Hepatic stellate cell (primary cell): ENCODE results near the gene OLFM1.

Source experiments
- DNase-seq: peaks from one replicate; pipeline ENCODE4 v3.0.0; 2011; ENCODE audit warnings: low spot score

The OLFM1 gene

GRCh38 chr9:135076876-135077430, 10.5 kb upstream of the OLFM1 start:
- no peak for DNase-seq

GRCh38 chr9:135077497-135078200, 9.8 kb upstream of the OLFM1 start:
- peak; percentile 48 for DNase-seq

- no peak for DNase-seq
These were observed 9.1 kb upstream of the OLFM1 start for GRCh38 chr9:135078361-135078821.

GRCh38 chr9:135079018-135079417, 8.4 kb upstream of the OLFM1 start:
- no peak for DNase-seq

GRCh38 chr9:135079676-135080075, 7.8 kb upstream of the OLFM1 start:
- DNase-seq = no peak

- no peak for DNase-seq
These were observed 6.9 kb upstream of the OLFM1 start for GRCh38 chr9:135080286-135081263.

- no peak for DNase-seq
These were observed 6.2 kb upstream of the OLFM1 start for GRCh38 chr9:135081264-135081660.

- no peak for DNase-seq
These were observed 5.7 kb upstream of the OLFM1 start for GRCh38 chr9:135081731-135082130.

GRCh38 chr9:135082536-135082935, 4.9 kb upstream of the OLFM1 start:
- no peak for DNase-seq

GRCh38 chr9:135083241-135083810, 4.1 kb upstream of the OLFM1 start:
- no peak for DNase-seq

GRCh38 chr9:135083831-135084230, 3.6 kb upstream of the OLFM1 start:
- no peak for DNase-seq

- no peak for DNase-seq
These were observed 3.2 kb upstream of the OLFM1 start for GRCh38 chr9:135084262-135084661.

- DNase-seq = no peak
These were observed 2.3 kb upstream of the OLFM1 start for GRCh38 chr9:135084881-135085760.

- peak; percentile 84 for DNase-seq
These were observed 1.5 kb upstream of the OLFM1 start for GRCh38 chr9:135085830-135086546.

- DNase-seq = no peak
These were observed 625 bp upstream of the OLFM1 start for GRCh38 chr9:135086597-135087488.

GRCh38 chr9:135087899-135088347, 455 bp downstream of the OLFM1 start:
- DNase-seq = no peak

GRCh38 chr9:135088348-135088978, 995 bp downstream of the OLFM1 start:
- DNase-seq = no peak

- no peak for DNase-seq
These were observed 1.7 kb downstream of the OLFM1 start for GRCh38 chr9:135088979-135089847.
